Motor neuron (in vitro differentiated cells): ENCODE results near the gene ADGRB2. TPM values are rescaled to one million over a fixed set of nuclear protein-coding genes. Genes with fewer than 3 reads are reported as not detected.

ENCODE experiments used
- ATAC-seq, 8 experiments: fragments of 200-7000 bp; cut with Tn5 transposase; replicated peaks in 6 of 8; 2 replicates each; pipeline ENCODE4 v1.8.0; 2021; ENCODE audit warnings: mild to moderate bottlenecking in 8 of 8, moderate library complexity in 8 of 8
- H3K27ac ChIP-seq, 2 donors: fragments of 250-450 bp; sonication (Bioruptor Pico); 2 replicates each; pipeline ENCODE4 v1.9.0; 2021; ENCODE audit warnings: antibody characterized with exemption in 2 of 2, mild to moderate bottlenecking in 2 of 2, moderate library complexity in 1 of 2
- H3K4me1 ChIP-seq, 2 donors: fragments of 250-450 bp; sonication (Bioruptor Pico); replicated peaks in 1 of 2; 2 replicates each; pipeline ENCODE4 v1.6.1; 2021; ENCODE audit warnings: antibody characterized with exemption in 2 of 2, mild to moderate bottlenecking in 2 of 2, moderate library complexity in 1 of 2
- H3K4me3 ChIP-seq, 5 donors: fragments of 250-450 bp; sonication (Bioruptor Pico); 2 replicates each; pipeline ENCODE4 v1.9.0; 2021; ENCODE audit warnings: antibody characterized with exemption in 5 of 5, mild to moderate bottlenecking in 5 of 5, moderate library complexity in 4 of 5
- WGBS, 10 experiments: fragments of 450-650 bp; shearing (Covaris generic); methylation state at CpG; one replicate each; pipeline ENCODE4 v1.0.0; 2022; 5-methylcytosine and 5-hydroxymethylcytosine counted together
- in situ Hi-C, 9 experiments: fragments of 400-800 bp; cut with MboI; loops; one replicate each; pipeline ENCODE4 v1.15.0; 2021; ENCODE audit warnings: low sequenced_read_pairs in 9 of 9, low pct_unique_long_range_greater_than_20kb in 2 of 9; ENCODE audit not compliant: unreplicated experiment in 9 of 9
- total RNA-seq, 8 experiments: library from RNA; unstranded; fragments of 300-600 nt; gene quantifications; 2 replicates each; pipeline versions ENCODE4 v1.2.3 to v1.2.4, GENCODE V29; 2022

Gene ADGRB2
- total RNA-seq, 8 experiments from 2014 or later, result 3.7 to 60.2 (median 35.4) TPM

GRCh38 chr1:31776516-31776915, 12.4 kb upstream of the ADGRB2 start:
- ATAC-seq, result no peak
- Histone ChIP-seq H3K27ac (no peak overlapping the region), H3K4me1 (peaks cover 29 to 36% of the 10 kb centered on the region in 2 donors), H3K4me3 (no peak overlapping the region)
- WGBS, 10 experiments, result 0 to 100% (median 60%) methylated on average over 1 to 2 of the region's 3 CpGs; no CpG with 5 or more reads in 5 of the 10 experiments
- in situ Hi-C loops, result loop anchor here in 1 of 9 experiments (25.0 kb wide), 1 partner anchor 114 kb away; no protein-coding TSS in a partner anchor

- H3K4me1 ChIP-seq, result peaks cover 26 to 31% of the 10 kb centered on the region in 2 donors
- no peak overlapping the region for H3K4me3 ChIP-seq
- ATAC-seq, result no peak
- 0 to 92% (median 69%) methylated on average over 1 to 5 of the region's 5 CpGs; no CpG with 5 or more reads in 4 of the 10 experiments for WGBS, 10 experiments
- in situ Hi-C loops, result loop anchor here in 1 of 9 experiments (25.0 kb wide), 1 partner anchor 114 kb away; no protein-coding TSS in a partner anchor
- H3K27ac ChIP-seq, result no peak overlapping the region
Measured at GRCh38 chr1:31776032-31776431, 11.9 kb upstream of the ADGRB2 start.

- 0 to 100% (median 76%) methylated on average over 1 to 9 of the region's 10 CpGs for WGBS, 10 experiments
- peaks cover 20 to 25% of the 10 kb centered on the region in 2 donors for H3K4me1 ChIP-seq
- H3K4me3 ChIP-seq, result no peak overlapping the region
- peak in 3 of 8 experiments; percentile 22 to 68 (median 45) for ATAC-seq
- in situ Hi-C loops, result loop anchor here in 1 of 9 experiments (25.0 kb wide), 1 partner anchor 113 kb away; no protein-coding TSS in a partner anchor
- no peak overlapping the region for H3K27ac ChIP-seq
Measured at GRCh38 chr1:31775210-31775999, 11.3 kb upstream of the ADGRB2 start.

- in situ Hi-C loops, result loop anchor here in 1 of 9 experiments (25.0 kb wide), 1 partner anchor 112 kb away; no protein-coding TSS in a partner anchor
- no peak overlapping the region for H3K27ac ChIP-seq
- no peak for ATAC-seq
- WGBS, 10 experiments, result 54 to 94% (median 72%) methylated on average over 1 to 3 of the region's 3 CpGs; no CpG with 5 or more reads in 3 of the 10 experiments
- H3K4me3 ChIP-seq, result no peak overlapping the region
- peaks cover 25 to 29% of the 10 kb centered on the region in 2 donors for H3K4me1 ChIP-seq
Measured at GRCh38 chr1:31774495-31774894, 10.4 kb upstream of the ADGRB2 start.

GRCh38 chr1:31773861-31774260, 9.7 kb upstream of the ADGRB2 start:
- Histone ChIP-seq H3K27ac (no peak overlapping the region), H3K4me1 (peaks cover 26 to 31% of the 10 kb centered on the region in 2 donors), H3K4me3 (no peak overlapping the region)
- WGBS, 10 experiments, result 77 to 100% (median 90%) methylated on average over 1 to 5 of the region's 5 CpGs; no CpG with 5 or more reads in 2 of the 10 experiments
- ATAC-seq, result no peak
- in situ Hi-C loops, result loop anchor here in 1 of 9 experiments (25.0 kb wide), 1 partner anchor 112 kb away; no protein-coding TSS in a partner anchor

- in situ Hi-C loops, result loop anchor here in 1 of 9 experiments (25.0 kb wide), 1 partner anchor 110 kb away; no protein-coding TSS in a partner anchor
Measured at GRCh38 chr1:31772669-31773248, 8.6 kb upstream of the ADGRB2 start.

GRCh38 chr1:31771891-31772668, 7.9 kb upstream of the ADGRB2 start:
- WGBS, 10 experiments, result 0 to 40% (median 3%) methylated on average over 1 to 26 of the region's 68 CpGs; no CpG with 5 or more reads in 4 of the 10 experiments
- peak overlapping the region; percentile 5 to 23 (median 11) for H3K4me3 ChIP-seq
- in situ Hi-C loops, result loop anchor here in 1 of 9 experiments (25.0 kb wide), 1 partner anchor 110 kb away; no protein-coding TSS in a partner anchor

More at GRCh38 chr1:31772669-31773248, 8.6 kb upstream of the ADGRB2 start:
- no peak overlapping the region for H3K27ac ChIP-seq
- H3K4me1 ChIP-seq, result peaks cover 26 to 31% of the 10 kb centered on the region in 2 donors
- peak in 6 of 8 experiments; percentile 13 to 51 (median 41) for ATAC-seq
- H3K4me3 ChIP-seq, result peak overlapping the region in 3 of 5 donors; percentile 11 to 14 (median 11)
- 6 to 75% (median 26%) methylated on average over 4 to 19 of the region's 49 CpGs; no CpG with 5 or more reads in 6 of the 10 experiments for WGBS, 10 experiments

GRCh38 chr1:31769720-31770390, 5.7 kb upstream of the ADGRB2 start:
- peaks cover 53 to 56% of the 10 kb centered on the region in 2 donors for H3K4me1 ChIP-seq
- ATAC-seq, result peak in 4 of 8 experiments; percentile 2 to 37 (median 14)

More at GRCh38 chr1:31771891-31772668, 7.9 kb upstream of the ADGRB2 start:
- peaks cover 31 to 34% of the 10 kb centered on the region in 2 donors for H3K4me1 ChIP-seq
- peak; percentile 29 to 71 (median 68) for ATAC-seq
- no peak overlapping the region for H3K27ac ChIP-seq

GRCh38 chr1:31768939-31769704, 5.0 kb upstream of the ADGRB2 start:
- 0 to 100% (median 70%) methylated on average over 1 to 5 of the region's 5 CpGs; no CpG with 5 or more reads in 2 of the 10 experiments for WGBS, 10 experiments
- in situ Hi-C loops, result loop anchor here in 1 of 9 experiments (25.0 kb wide), 1 partner anchor 107 kb away; no protein-coding TSS in a partner anchor
- Histone ChIP-seq H3K4me1 (peaks cover 57 to 61% of the 10 kb centered on the region in 2 donors), H3K4me3 (no peak overlapping the region), H3K27ac (no peak overlapping the region)
- ATAC-seq, result no peak

More at GRCh38 chr1:31769720-31770390, 5.7 kb upstream of the ADGRB2 start:
- WGBS, 10 experiments, result 30 to 60% (median 33%) methylated on average over 1 to 3 of the region's 12 CpGs; no CpG with 5 or more reads in 7 of the 10 experiments
- H3K27ac ChIP-seq, result no peak overlapping the region
- in situ Hi-C loops, result loop anchor here in 1 of 9 experiments (25.0 kb wide), 1 partner anchor 108 kb away; no protein-coding TSS in a partner anchor
- H3K4me3 ChIP-seq, result no peak overlapping the region

- Histone ChIP-seq H3K27ac (no peak overlapping the region), H3K4me3 (no peak overlapping the region), H3K4me1 (peaks cover 57 to 61% of the 10 kb centered on the region in 2 donors)
- in situ Hi-C loops, result loop anchor here in 1 of 9 experiments (25.0 kb wide), 1 partner anchor 106 kb away; no protein-coding TSS in a partner anchor
- WGBS, 10 experiments, result 20 to 100% (median 58%) methylated on average over 1 to 2 of the region's 2 CpGs; no CpG with 5 or more reads in 6 of the 10 experiments
- no peak for ATAC-seq
Measured at GRCh38 chr1:31768407-31768907, 4.3 kb upstream of the ADGRB2 start.

- Histone ChIP-seq H3K4me1 (peaks cover 48 to 56% of the 10 kb centered on the region in 2 donors), H3K27ac (no peak overlapping the region), H3K4me3 (no peak overlapping the region)
- WGBS, 10 experiments, result 33 to 72% (median 54%) methylated on average over 2 to 7 of the region's 7 CpGs; no CpG with 5 or more reads in 2 of the 10 experiments
- in situ Hi-C loops, result loop anchor here in 1 of 9 experiments (25.0 kb wide), 1 partner anchor 105 kb away; no protein-coding TSS in a partner anchor
- ATAC-seq, result no peak
Measured at GRCh38 chr1:31767225-31767624, 3.1 kb upstream of the ADGRB2 start.
